C4-2B (cell line): ENCODE results near the gene GLS.

Experiments used
- ZFX ChIP-seq: fragments of 450-650 bp; IDR thresholded peaks from 2 replicates; pipeline ENCODE4 v1.6.1; 2017
- TF ChIP-seq, protein P1 (sequence below): fragments of 450-650 bp; conservative IDR thresholded peaks from 2 replicates; pipeline ENCODE4 v1.5.1; 2017; ENCODE audit warnings: mild to moderate bottlenecking

GRCh38 chr2:190903693-190904450 lies 23.3 kb downstream of the GLS start:
- TF ChIP-seq, protein P1, sequence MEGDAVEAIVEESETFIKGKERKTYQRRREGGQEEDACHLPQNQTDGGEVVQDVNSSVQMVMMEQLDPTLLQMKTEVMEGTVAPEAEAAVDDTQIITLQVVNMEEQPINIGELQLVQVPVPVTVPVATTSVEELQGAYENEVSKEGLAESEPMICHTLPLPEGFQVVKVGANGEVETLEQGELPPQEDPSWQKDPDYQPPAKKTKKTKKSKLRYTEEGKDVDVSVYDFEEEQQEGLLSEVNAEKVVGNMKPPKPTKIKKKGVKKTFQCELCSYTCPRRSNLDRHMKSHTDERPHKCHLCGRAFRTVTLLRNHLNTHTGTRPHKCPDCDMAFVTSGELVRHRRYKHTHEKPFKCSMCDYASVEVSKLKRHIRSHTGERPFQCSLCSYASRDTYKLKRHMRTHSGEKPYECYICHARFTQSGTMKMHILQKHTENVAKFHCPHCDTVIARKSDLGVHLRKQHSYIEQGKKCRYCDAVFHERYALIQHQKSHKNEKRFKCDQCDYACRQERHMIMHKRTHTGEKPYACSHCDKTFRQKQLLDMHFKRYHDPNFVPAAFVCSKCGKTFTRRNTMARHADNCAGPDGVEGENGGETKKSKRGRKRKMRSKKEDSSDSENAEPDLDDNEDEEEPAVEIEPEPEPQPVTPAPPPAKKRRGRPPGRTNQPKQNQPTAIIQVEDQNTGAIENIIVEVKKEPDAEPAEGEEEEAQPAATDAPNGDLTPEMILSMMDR: no peak
- no peak for TF ChIP-seq ZFX
